Upper lobe of left lung (tissue), 4 donors: ENCODE data around the gene UBASH3A.

Experiments used
- POLR2A ChIP-seq, 4 donors: fragments of 450-650 bp; IDR thresholded peaks; one replicate each; pipeline ENCODE4 v1.5.1; 2016 to 2017; ENCODE audit warnings: antibody characterized with exemption in 4 of 4, mild to moderate bottlenecking in 2 of 4
- POLR2AphosphoS5 ChIP-seq, 2 donors: sonication (generic); formaldehyde crosslinking; IDR thresholded peaks; one replicate each; pipeline ENCODE4 v1.5.1; 2017; ENCODE audit warnings: antibody characterized with exemption in 2 of 2
- TF ChIP-seq, protein P1 (sequence below), 6 experiments: fragments of 450-650 bp in 4 of 6; fragments of 200-600 bp in 2 of 6; sonication (generic) in 2 of 6; IDR thresholded peaks; one replicate each; pipeline ENCODE4 v1.5.1; 2016 to 2019; ENCODE audit warnings: antibody characterized with exemption in 6 of 6

GRCh38 chr21:42476388-42477331 is 73.0 kb downstream of the UBASH3A start:
- TF ChIP-seq POLR2AphosphoS5 (IDR thresholded peaks at IDR 0.05) (no peak), POLR2A (IDR thresholded peaks at IDR 0.05) (no peak)
- TF ChIP-seq, protein P1, sequence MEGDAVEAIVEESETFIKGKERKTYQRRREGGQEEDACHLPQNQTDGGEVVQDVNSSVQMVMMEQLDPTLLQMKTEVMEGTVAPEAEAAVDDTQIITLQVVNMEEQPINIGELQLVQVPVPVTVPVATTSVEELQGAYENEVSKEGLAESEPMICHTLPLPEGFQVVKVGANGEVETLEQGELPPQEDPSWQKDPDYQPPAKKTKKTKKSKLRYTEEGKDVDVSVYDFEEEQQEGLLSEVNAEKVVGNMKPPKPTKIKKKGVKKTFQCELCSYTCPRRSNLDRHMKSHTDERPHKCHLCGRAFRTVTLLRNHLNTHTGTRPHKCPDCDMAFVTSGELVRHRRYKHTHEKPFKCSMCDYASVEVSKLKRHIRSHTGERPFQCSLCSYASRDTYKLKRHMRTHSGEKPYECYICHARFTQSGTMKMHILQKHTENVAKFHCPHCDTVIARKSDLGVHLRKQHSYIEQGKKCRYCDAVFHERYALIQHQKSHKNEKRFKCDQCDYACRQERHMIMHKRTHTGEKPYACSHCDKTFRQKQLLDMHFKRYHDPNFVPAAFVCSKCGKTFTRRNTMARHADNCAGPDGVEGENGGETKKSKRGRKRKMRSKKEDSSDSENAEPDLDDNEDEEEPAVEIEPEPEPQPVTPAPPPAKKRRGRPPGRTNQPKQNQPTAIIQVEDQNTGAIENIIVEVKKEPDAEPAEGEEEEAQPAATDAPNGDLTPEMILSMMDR (IDR thresholded peaks at IDR 0.05): no peak
